GM08714 (cell line): ENCODE results near the gene CD8B2.
"Not testable (repeated sequence)": the region's sequence is repeated elsewhere in the genome, so short reads cannot be mapped to it uniquely, and the experiment has no call there.

Experiments used
- H3K4me3 ChIP-seq: fragments of 200-500 bp; sonication (Bioruptor generic); 2 replicates; pipeline ENCODE4 v1.5.1; 2014; ENCODE audit warnings: mild to moderate bottlenecking, low read length, inconsistent platforms

Gene CD8B2

DNA sequence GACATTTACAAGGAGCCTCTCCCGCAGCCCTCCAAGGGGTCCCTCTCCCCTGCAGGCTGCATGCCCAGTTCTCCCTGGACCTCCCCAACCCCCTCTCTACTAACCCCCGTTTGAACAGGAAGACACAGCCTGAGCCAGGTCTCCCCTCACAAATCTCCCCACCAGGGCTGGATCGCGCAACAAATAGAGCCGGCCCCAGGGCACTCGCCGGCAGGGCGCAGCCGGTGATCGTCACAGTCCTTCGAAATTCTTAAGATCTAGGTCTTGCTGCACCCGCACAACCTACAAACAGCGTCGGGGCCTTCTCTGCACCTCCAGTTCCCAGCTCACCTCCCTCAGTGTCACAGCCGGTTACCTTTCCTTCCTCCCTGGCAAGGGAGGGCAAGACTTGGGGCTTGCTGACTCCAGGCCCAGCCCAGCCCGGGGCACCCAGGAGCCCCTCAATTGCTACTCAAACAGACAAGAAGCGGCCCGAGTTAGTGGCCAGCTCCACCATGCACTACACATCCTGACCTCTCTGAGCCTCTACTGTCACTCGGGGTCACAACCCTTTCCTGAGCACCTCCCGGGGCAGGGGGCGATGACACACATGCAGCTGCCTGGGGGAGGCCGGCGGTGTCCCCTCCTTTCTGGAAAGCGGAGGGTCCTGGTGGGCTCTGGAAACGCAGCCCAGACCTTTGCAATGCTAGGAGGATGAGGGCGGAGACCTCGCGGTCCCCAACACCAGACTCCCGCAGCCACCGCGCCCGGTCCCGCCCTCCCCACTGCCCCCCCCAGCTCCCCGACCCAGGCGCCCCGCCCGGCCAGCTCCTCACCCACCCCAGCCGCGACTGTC lies at the start of gene CD8B2:
TSS of gene CD8B2 (plus strand) at position 814 of the 835 bp plus-strand sequence. CDS start 63 bp downstream, outside the sequence.
- H3K4me3 ChIP-seq, result not testable (repeated sequence)

GRCh38 chr2:106461882-106462281 lies 25.3 kb upstream of the CD8B2 start:
- not testable (repeated sequence) for H3K4me3 ChIP-seq

DNA sequence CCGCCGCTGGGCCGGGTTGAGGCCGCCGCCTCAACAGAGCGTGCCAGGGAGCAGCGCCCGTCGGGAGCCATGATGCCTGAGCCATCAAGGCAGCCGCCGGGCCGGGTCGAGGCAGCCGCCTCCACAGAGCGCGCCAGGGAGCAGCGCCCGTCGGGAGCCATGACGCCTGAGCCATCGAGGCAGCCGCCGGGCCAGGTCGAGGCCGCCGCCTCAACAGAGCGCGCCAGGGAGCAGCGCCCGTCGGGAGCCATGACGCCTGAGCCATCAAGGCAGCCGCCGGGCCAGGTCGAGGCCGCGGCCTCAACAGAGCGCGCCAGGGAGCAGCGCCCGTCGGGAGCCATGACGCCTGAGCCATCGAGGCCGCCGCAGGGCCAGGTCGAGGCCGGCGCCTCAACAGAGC lies 19.6 kb upstream of the CD8B2 start:
- H3K4me3 ChIP-seq, result not testable (repeated sequence)

DNA sequence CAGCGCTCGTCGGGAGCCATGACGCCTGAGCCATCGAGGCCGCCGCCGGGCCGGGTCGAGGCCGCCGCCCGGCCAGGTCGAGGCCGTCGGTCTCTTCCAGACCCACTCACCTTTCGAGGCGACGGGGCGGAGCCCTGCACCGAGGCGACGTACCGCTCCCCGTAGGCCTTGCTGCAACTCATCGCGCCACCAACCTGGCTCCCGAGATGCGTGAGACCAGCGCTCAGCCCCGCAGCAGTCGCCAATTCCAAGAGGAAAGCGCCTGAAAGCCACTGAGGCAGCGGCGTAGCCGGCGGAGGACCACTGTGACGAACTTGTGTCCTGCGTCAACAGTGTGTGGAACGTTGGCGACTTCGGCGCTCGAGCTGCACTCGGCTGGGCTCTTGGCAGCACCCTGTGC lies 19.1 kb upstream of the CD8B2 start, which contains the start of gene RGPD3:
TSS of gene RGPD3 (minus strand) at position 307 of the 400 bp plus-strand sequence. CDS start at position 182, 125 bp downstream.
- H3K4me3 ChIP-seq, result not testable (repeated sequence)

DNA sequence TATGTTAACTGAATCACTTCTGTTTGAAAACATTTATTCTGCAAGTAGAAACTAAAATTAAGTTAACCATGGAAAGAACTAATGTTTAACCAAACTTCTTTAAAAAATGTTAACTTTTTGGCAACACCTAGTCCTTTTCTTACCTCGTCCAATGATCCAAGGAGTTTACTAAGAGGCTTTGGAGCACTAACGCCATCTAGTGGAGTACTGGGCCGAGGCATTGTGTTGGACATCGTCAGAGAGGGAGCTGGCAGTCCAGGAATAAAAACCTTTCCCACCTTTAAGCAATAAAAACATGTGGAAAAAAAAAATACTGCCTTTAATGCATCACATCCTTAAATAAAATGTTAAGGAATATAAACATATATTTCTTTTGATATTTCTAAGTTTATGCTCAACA lies 16.5 kb upstream of the CD8B2 start:
- H3K4me3 ChIP-seq, result not testable (repeated sequence)

GRCh38 chr2:106477647-106478046 lies 9.5 kb upstream of the CD8B2 start:
- H3K4me3 ChIP-seq, result not testable (repeated sequence)

DNA sequence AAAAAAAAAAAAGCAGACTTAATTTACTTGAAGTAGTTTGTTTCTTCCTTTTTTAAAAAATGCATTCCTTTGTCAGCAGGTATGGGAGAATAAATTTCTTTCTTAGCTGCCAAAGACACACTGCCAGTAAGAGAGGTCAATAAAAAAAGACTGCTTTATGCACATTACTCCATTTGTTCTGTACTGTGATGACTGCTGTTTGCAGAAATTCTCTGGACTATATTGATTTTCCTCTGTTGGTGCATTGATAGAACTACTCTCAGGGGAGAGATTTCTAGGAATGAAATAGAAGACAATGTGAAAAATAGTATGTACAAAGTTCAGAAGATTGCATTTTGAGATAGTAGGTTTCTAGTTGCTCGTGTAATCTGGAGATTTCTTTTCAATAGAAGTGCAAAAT lies 7.6 kb upstream of the CD8B2 start:
- H3K4me3 ChIP-seq, result not testable (repeated sequence)

- H3K4me3 ChIP-seq, result not testable (repeated sequence)
Observed at GRCh38 chr2:106487386-106488191, 425 bp downstream of the CD8B2 start.

GRCh38 chr2:106489701-106490100 lies 2.5 kb downstream of the CD8B2 start:
- H3K4me3 ChIP-seq, result not testable (repeated sequence)

- H3K4me3 ChIP-seq, result not testable (repeated sequence)
Observed at GRCh38 chr2:106492399-106492798, 5.2 kb downstream of the CD8B2 start.

GRCh38 chr2:106492913-106493312 lies 5.7 kb downstream of the CD8B2 start:
- not testable (repeated sequence) for H3K4me3 ChIP-seq

DNA sequence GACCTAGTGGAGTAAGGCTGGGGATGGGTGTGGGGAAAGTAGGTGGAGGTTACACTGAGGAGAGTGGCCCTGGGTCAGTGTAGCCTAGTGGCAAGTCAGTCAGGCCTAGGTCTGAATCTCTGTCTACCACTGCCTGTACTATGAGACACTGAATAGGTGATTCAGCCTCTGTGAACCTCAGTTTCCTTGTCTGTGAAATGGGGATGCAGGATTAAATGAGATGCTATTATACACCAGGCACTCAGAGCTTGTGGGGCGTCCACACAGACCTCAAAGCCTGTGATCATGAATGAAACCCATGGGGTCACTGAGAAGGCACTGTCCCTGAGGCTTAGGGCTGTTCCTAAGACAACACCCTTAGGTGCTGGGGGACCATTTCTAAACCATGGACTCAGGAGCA lies 11.4 kb downstream of the CD8B2 start:
- H3K4me3 ChIP-seq, result not testable (repeated sequence)

DNA sequence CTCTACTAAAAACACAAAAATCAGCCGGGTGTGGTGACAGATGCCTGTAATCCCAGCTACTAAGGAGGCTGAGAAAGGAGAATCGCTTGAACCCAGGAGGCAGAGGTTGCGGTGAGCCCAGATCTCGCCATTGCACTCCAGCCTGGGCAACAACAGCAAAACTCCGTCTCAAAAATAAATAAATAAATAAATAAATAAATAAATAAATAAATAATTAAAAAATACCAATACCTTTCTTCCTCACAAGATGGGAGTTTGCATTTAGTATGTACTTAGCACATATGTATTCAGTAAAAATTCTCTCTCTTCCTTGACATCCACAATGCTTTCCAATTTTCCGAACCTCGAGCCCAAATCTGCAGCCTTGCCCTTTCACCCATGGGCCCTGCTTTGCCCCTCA lies 13.2 kb downstream of the CD8B2 start:
- H3K4me3 ChIP-seq, result not testable (repeated sequence)

DNA sequence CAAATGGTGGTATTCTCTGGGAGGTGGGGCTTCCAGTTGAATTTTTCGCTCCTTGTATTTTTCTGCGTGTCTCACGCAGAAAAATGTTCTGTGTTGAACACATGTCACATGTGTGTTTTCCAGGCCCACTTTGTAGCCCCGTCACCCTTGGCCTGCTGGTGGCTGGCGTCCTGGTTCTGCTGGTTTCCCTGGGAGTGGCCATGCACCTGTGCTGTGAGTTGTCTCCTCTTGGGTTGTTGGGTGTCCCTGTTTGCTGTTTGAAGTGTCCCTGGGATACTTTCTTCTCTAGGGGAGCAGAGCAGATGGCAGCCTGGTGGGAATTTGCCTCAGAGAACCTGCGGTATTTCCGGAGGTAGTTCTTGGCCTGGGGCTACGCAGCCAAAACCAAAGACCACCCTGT lies 15.2 kb downstream of the CD8B2 start:
- not testable (repeated sequence) for H3K4me3 ChIP-seq

DNA sequence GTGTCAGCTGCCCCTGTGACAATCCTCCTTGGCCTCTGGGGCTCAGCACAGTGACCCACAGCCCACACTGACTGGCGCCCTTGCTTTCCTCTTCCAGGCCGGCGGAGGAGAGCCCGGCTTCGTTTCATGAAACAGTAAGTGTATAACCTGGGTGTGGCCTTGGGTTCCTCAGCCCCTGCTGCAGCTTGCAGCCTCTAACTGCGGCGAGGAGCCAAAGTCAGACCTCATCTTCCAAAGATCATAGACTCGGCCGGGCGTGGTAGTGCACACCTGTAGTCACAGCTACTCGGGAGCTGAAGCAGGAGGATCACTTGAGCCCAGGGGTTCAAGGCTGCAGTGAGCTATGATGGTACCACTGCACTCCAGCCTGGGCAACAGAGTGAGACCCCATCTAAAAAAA lies 17.0 kb downstream of the CD8B2 start:
- not testable (repeated sequence) for H3K4me3 ChIP-seq

DNA sequence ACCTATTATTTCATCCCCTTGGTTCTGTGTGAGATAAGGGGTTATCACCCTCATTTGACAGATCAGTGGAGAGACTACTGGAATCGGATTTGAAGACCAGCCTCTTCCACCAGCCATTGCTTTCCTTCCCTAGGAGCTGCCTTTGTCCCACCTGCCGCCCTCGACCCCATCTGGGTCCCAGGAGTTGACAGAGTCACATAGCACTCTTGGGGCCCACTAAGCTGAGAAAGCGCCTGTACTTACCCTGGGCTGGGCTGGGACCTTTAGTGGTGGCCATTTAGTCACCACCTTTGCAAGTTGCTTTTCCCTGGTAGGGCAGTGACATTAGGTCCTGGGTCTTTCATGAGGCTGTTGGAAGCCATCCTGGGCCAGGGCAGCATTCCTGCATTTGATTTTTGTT lies 17.6 kb downstream of the CD8B2 start:
- H3K4me3 ChIP-seq, result not testable (repeated sequence)

DNA sequence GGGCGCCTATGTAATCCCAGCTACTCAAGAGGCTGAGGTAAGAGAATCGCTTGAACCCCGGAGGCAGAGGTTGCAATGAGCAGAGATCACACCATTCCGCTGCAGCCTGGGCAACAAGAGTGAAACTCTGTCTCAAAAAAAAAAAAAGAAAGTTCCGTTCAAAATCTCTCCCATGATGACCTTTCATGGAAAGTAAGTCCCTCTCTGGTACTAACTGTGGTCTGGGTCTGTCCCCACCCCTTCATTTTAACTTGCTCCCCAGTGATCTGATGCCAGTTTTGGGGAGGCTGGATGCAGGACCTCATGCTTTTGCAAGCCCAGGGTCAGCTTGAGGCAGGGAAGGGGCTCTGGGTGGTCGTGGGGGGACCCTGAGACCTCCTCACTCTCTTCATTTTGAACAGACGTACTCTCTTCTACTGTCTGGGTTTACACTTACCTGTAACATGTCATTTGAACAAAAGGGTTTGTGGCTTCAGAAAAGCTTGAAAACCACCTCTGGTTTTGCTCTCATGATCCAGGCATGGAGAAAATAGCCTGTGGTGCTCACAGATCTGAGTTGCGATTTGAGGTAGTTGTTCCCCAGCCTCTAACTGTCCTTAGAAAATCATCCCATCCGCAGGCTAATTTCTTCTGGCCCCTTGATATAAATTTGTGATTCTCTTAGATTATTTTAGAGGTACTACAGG lies 19.0 kb downstream of the CD8B2 start:
- H3K4me3 ChIP-seq, result not testable (repeated sequence)

- not testable (repeated sequence) for H3K4me3 ChIP-seq
Observed at GRCh38 chr2:106508660-106509373, 21.7 kb downstream of the CD8B2 start.

DNA sequence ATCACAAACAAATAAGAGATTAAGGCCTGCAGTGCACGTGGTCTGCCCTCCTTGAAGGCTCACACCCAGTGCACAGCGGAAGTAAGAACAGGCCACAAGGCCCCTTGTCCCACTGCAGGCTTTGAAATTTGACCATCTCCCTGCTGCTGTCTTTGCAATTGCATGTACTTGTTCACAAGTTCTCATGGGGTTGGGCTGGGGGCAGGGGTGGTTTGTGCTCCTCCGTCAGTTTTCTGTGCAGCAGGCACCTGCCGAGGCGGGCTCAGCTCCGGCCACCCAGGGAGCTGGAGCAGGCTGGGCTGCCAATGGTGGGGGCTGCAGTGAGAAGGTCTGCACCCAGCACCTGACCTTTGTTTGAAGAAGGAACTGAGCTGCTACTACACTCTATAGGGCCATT lies 22.2 kb downstream of the CD8B2 start:
- H3K4me3 ChIP-seq, result not testable (repeated sequence)

GRCh38 chr2:106510791-106511190 lies 23.6 kb downstream of the CD8B2 start:
- H3K4me3 ChIP-seq, result not testable (repeated sequence)

DNA sequence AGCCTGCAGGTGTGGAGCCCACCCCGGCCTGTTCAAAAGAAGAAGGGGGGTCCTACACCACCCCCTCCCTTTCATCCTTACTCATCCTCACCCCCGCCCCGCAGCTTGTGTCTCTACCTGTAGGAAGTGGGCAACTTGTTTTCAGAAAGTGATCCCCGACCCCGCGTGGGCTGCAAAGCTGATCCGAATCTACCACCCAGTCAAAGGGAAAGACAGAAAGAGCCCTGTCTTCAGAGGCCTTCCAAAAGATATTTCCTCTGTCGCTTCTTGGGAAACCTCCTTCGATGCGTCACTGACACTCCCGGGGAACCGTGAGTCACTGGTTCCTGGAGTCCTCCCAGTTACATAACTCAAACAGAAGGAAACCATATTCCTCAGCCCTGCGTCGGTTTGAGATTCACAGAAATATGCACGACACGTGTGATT lies 24.3 kb downstream of the CD8B2 start:
- not testable (repeated sequence) for H3K4me3 ChIP-seq
